GM19467 (cell line): ENCODE data around the gene PDZRN4.

Experiments
- ATAC-seq: cut with Tn5 transposase; IDR thresholded peaks from one replicate; pipeline ENCODE4 v1.9.1; 2021; ENCODE audit warnings: mild to moderate bottlenecking, moderate library complexity; ENCODE audit not compliant: unreplicated experiment

PDZRN4 gene

GRCh38 chr12:41496009-41496408, 307.9 kb downstream of the PDZRN4 start:
- no peak for ATAC-seq

GRCh38 chr12:41497409-41497808, 309.3 kb downstream of the PDZRN4 start:
- no peak for ATAC-seq

DNA sequence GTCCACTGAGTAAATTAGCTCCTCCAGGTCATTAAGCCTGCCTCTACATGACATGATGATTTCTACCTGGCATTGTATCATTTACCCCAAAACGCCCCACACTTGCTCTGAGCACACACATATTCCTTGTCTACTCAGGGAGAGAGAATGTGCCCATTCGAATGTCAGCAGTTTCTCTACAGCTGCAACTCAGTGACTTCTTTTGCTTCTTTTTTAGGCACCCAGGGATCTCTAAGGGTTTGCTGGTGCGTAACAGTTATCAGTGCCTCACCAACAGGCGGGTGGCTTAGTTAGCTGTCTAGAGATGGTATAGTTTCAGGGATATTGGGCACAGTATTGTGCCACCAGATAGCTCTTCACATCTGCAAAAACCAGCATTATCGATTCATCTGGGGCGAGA, 316.9 kb downstream of the PDZRN4 start:
- no peak for ATAC-seq

DNA sequence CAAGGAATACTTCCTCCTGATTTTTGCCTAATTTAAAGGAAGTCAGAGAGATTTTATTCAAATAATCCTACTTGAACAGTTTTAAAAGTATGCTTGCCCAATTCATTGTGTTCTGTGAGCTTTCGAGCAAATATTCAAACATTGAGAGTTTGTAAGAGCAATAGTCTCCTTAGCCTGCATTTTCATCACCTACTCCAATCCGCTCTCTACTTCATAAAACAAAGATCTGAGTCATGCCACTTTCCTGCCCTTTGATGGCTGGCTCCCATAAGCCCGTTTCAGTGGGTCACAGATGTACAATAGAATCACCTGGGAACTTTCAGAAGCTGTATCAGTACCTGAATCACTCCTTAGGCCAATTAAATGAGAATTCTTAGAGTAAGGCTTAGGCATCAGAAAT, 319.2 kb downstream of the PDZRN4 start:
- ATAC-seq = no peak

DNA sequence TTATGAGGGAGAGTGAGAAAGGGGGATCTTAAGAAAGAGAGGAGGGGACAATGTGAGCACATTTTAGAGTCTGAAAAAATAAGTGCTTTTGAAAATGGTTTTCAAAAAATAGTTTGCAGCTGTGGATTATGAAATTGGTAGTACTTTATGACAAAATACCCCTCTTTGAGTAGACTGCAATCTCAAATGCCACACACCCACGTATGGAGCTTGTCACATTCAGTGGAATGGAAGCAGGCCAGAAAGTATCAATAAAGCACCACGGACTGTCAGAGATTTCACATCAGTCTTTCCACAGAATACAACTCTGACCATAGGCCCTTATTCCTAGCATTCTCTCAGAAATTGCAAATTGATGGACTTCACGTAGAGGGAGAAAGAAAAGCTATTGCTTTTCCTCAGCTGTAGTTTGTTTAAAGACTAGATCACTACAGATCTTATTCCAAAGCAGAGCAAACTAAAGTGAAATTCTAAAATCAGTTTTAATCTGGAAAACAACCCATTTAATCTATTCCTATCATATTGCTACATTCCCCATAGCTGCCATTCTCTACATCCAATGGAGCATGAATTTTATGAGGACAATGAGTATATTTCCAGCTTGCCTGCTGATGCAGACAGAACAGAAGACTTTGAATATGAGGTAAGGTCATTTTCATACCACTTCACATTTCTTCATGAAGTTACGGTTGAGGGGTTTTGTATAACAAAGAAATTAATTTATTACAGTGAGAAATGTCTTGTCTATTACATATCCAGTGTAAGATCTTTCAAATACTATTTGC, 321.3 kb downstream of the PDZRN4 start:
- no peak for ATAC-seq

GRCh38 chr12:41510470-41510869, 322.4 kb downstream of the PDZRN4 start:
- ATAC-seq = no peak

DNA sequence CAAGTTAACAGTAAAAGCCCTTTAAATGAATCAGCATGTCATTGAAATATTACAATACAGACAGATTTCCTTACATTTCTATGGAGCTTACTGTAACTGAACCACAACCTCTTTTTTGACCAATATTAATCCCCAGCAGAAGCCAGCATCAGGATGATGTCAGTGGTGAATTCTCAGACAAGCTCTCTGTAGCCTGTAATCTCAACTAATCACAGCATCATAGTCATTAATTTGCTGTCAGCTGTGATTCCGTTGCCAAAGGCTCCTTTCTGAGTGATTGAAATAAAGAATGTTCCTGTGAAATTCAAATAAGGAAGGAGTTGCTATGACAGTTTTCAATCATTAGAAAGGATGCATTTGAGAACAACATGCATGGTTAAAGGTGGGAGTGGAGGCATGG, 323.1 kb downstream of the PDZRN4 start:
- no peak for ATAC-seq

- ATAC-seq = no peak
Observed at GRCh38 chr12:41512497-41512896, 324.4 kb downstream of the PDZRN4 start.

DNA sequence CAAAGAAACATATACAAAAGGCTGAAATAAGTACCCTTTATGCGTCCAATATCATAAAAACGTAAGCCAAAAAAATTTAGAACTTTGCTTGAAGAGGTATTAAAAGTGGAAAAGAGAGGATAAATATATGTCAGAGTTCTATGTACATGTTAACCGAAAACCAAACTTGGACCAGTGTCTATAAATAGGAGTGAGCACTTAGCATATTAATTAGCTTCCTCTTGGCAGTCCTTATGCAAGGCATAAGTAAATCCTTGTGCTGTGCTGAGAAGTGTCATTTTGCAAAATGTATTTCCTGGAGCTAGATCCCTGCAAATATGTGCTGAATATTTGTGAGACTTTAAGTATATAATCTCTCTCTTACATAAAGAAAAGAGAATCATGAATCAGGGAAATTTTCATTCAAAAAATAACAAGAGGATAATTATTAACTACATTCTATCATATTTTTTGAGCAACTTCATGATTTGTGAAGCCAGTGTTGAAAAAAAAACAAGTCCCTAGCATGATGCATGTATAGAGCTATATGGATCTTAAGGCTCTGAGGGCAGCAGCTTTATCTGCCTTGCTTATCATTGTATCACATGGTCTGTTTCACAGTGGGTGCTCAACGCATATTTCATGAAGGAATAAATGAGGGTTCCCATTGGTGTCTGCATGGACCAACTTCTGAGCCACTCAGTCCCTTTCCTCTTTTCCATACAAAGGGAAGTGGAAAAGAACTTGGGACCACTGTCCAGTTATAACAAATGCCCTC, 326.1 kb downstream of the PDZRN4 start:
- ATAC-seq = no peak

- ATAC-seq = no peak
Observed at GRCh38 chr12:41514907-41515306, 326.8 kb downstream of the PDZRN4 start.

- ATAC-seq = no peak
Observed at GRCh38 chr12:41515953-41516352, 327.8 kb downstream of the PDZRN4 start.

- no peak for ATAC-seq
Observed at GRCh38 chr12:41520869-41521268, 332.7 kb downstream of the PDZRN4 start.

DNA sequence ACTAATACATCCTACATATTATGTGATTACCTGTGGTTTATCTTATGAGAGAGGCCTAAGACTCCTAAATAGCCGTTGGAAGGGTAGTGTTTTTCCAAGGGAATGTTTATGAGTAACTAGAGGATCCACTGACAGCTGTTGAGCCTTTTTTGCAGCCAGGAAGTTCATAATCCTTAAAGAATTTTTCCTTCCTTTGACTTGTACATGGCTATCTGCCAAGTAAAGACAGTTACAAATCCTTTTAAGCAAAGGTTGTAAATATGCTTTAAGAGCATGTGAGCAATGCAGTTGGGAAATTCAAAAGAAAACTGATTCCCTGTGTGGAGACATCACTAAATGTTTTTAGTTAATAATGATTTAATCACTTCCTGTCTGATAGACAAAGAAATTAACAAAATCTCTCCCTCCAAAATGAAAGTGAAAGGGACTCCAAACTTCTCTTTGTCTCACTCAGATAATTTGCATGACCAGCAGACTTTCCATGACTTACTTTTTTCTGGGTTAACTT, 333.8 kb downstream of the PDZRN4 start:
- peak; percentile 74 for ATAC-seq

DNA sequence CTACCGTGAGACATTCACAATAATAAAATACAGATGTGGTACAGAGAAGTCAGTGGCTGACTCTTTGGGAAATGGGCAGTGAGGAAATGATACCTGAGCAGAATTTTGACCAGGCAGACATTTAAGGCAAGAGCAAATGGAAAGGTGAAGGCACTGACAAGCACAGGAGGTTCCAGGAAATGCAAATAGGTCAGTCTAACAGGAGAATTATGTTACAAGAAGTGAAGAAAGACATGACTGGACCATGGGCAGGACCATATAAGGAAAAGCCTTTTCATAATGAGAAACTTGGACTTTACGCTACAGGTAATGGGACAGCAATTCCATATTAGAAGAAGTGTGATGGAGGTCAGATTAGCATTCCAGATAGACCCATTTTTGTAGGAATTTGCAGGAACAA, 338.9 kb downstream of the PDZRN4 start:
- no peak for ATAC-seq

DNA sequence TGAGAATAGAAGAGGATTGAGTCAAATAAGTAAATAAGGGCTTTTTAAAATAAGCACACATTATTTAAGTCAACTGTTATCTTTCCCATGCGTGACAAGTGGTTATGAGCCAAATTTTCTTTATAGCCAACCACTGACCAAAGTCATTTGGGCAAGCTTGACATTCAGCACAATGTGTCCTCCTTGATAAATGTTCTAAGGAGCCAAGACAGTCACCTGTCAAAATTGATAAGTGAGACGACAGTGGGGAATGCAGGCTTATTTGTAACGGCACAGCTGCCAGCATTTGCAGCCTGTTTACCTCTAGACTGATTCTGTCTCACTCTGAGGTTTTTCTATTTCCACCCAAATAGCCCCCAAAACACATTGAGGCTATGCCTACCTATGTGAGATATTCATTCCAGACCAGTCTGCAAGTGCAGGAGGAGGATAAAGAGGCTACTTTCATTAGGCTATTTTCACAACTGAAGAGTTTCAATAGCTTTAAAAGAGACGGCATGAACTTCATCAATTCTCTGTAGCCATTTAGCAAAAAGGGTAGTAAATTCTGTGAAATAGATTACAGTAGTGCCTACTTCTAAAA, 339.5 kb downstream of the PDZRN4 start:
- no peak for ATAC-seq

GRCh38 chr12:41528874-41529273, 340.8 kb downstream of the PDZRN4 start:
- ATAC-seq = no peak

GRCh38 chr12:41530441-41530840, 342.3 kb downstream of the PDZRN4 start:
- no peak for ATAC-seq

- no peak for ATAC-seq
Observed at GRCh38 chr12:41531147-41531829, 343.2 kb downstream of the PDZRN4 start.

- no peak for ATAC-seq
Observed at GRCh38 chr12:41532072-41532471, 344.0 kb downstream of the PDZRN4 start.

- no peak for ATAC-seq
Observed at GRCh38 chr12:41536813-41537490, 348.8 kb downstream of the PDZRN4 start.

DNA sequence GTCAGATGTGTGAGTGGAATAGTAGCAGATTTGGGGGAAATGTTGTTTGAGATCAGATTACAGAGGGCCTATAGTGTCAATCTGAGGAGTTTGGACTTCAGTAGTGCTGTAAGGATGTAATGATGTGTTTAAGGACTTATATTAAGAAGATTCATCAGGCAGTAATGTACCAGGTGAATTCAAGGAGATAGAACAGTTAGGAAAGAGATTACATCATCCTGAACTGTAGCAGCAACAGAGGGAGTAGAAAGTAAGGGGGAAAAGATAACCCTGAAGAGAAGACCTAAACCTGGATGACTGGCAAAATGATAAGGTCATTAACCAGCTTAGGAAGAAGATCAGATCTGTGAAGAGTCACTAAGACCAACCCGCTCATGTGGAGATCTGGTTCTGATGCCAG, 349.4 kb downstream of the PDZRN4 start:
- ATAC-seq = no peak
